Gastrocnemius medialis (tissue), 4 donors: Measurements from ENCODE around the gene MTREX. TPM values are rescaled to one million over a fixed set of nuclear protein-coding genes. Genes with fewer than 3 reads are reported as not detected.

Experiments used
- ATAC-seq, 2 donors: fragments of 150-250 bp; one replicate each; pipeline ENCODE4 v1.9.1; 2016
- DNase-seq, 2 donors: peaks; one replicate each; pipeline ENCODE4 v3.0.0-alpha.2; 2019
- H3K27ac ChIP-seq, 4 donors: fragments of 200-600 bp; sonication (generic); 1 replicate in 1 of 4; 2 replicates in 3 of 4; pipeline ENCODE4 v1.5.1; 2016 to 2018; ENCODE audit warnings: mild to moderate bottlenecking in 2 of 4, moderate library complexity in 1 of 4
- H3K27me3 ChIP-seq, 3 donors: fragments of 200-600 bp; sonication (generic) in 2 of 3; 1 replicate in 1 of 3; 2 replicates in 2 of 3; pipeline versions ENCODE4 v1.5.1 to v1.6.0; 2016 to 2019; ENCODE audit warnings: mild to moderate bottlenecking in 1 of 3, moderate library complexity in 1 of 3
- H3K36me3 ChIP-seq, 2 donors: fragments of 200-600 bp; sonication (generic) in 1 of 2; one replicate each; pipeline ENCODE4 v1.5.1; 2017 to 2018
- H3K4me1 ChIP-seq, 2 donors: fragments of 200-600 bp; sonication (generic) in 1 of 2; one replicate each; pipeline ENCODE4 v1.5.1; 2016 to 2017; ENCODE audit warnings: mild to moderate bottlenecking in 2 of 2
- H3K4me3 ChIP-seq, 4 donors: fragments of 200-600 bp; sonication (generic) in 3 of 4; 1 replicate in 1 of 4; 2 replicates in 3 of 4; pipeline ENCODE4 v1.5.1; 2016 to 2019; ENCODE audit warnings: mild to moderate bottlenecking in 2 of 4
- H3K9me3 ChIP-seq, 3 donors: fragments of 200-600 bp; sonication (generic) in 2 of 3; 1 replicate in 1 of 3; 2 replicates in 2 of 3; pipeline ENCODE4 v1.5.1; 2016 to 2019
- POLR2A ChIP-seq, 2 donors: fragments of 450-650 bp; IDR thresholded peaks; one replicate each; pipeline ENCODE4 v1.6.1; 2017; ENCODE audit warnings: antibody characterized with exemption in 2 of 2, mild to moderate bottlenecking in 2 of 2, moderate library complexity in 2 of 2
- in situ Hi-C, 4 donors: fragments of 200-750 bp; cut with MboI; loops; one replicate each; pipeline versions ENCODE4 v1.15.0 to v1.8.0; 2017; ENCODE audit warnings: low sequenced_read_pairs in 4 of 4
- intact Hi-C: fragments of 100-400 bp; cut with DNase I; formaldehyde crosslinking; loops from one replicate; pipeline ENCODE4 v1.15.1; 2023; ENCODE audit warnings: low total_unique reads
- total RNA-seq, 4 donors: library from RNA; depleted of rRNA; stranded (reverse); fragments of >200 nt; gene quantifications; one replicate each; pipeline versions ENCODE4 v1.1.0 to v1.2.3, GENCODE V29; 2016
- TF ChIP-seq, protein P1 (sequence below), 5 experiments: fragments of 450-650 bp in 3 of 5; fragments of 200-600 bp in 2 of 5; sonication (generic) in 2 of 5; IDR thresholded peaks in 4 of 5; conservative IDR thresholded peaks in 1 of 5; 1 replicate in 4 of 5; 2 replicates in 1 of 5; pipeline ENCODE4 v1.5.1; 2016 to 2019; ENCODE audit warnings: antibody characterized with exemption in 5 of 5, mild to moderate bottlenecking in 3 of 5, moderate library complexity in 3 of 5

MTREX gene
- total RNA-seq, 4 donors from 2014 or later: 92.4 to 124 (median 109) TPM

- in situ Hi-C loops (loop anchor here in 2 of 4 donors (25.0 kb wide), 1 partner anchor 354 kb away; no protein-coding TSS in a partner anchor), intact Hi-C loops (no loop called here)
- no peak for ATAC-seq
- TF ChIP-seq, protein P1, sequence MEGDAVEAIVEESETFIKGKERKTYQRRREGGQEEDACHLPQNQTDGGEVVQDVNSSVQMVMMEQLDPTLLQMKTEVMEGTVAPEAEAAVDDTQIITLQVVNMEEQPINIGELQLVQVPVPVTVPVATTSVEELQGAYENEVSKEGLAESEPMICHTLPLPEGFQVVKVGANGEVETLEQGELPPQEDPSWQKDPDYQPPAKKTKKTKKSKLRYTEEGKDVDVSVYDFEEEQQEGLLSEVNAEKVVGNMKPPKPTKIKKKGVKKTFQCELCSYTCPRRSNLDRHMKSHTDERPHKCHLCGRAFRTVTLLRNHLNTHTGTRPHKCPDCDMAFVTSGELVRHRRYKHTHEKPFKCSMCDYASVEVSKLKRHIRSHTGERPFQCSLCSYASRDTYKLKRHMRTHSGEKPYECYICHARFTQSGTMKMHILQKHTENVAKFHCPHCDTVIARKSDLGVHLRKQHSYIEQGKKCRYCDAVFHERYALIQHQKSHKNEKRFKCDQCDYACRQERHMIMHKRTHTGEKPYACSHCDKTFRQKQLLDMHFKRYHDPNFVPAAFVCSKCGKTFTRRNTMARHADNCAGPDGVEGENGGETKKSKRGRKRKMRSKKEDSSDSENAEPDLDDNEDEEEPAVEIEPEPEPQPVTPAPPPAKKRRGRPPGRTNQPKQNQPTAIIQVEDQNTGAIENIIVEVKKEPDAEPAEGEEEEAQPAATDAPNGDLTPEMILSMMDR (IDR thresholded peaks at IDR 0.05 in 4 of 5, conservative IDR thresholded peaks at IDR 0.05 in 1 of 5): no peak
- no peak for TF ChIP-seq POLR2A (IDR thresholded peaks at IDR 0.05)
- Histone ChIP-seq H3K27me3 (no peaks in the 10 kb centered on the region), H3K9me3 (no peaks in the 10 kb centered on the region), H3K27ac (no peak overlapping the region), H3K4me3 (no peak overlapping the region), H3K36me3 (peaks cover 4 to 32% of the 10 kb centered on the region in 2 donors), H3K4me1 (no peaks in the 10 kb centered on the region)
- no peak for DNase-seq
Measured at GRCh38 chr5:55333017-55333416, 25.2 kb downstream of the MTREX start.

- peaks cover 0 to 1% of the 10 kb centered on the region in 2 donors for H3K4me1 ChIP-seq
- intact Hi-C loops: no loop called here
- in situ Hi-C loops: loop anchor here in 2 of 4 donors (25.0 kb wide), 1 partner anchor 353 kb away; no protein-coding TSS in a partner anchor
- TF ChIP-seq, protein P1 (IDR thresholded peaks at IDR 0.05 in 4 of 5, conservative IDR thresholded peaks at IDR 0.05 in 1 of 5): no peak
- no peak for TF ChIP-seq POLR2A (IDR thresholded peaks at IDR 0.05)
- no peak overlapping the region for H3K27ac ChIP-seq
- H3K9me3 ChIP-seq: no peaks in the 10 kb centered on the region
- DNase-seq (no peak), ATAC-seq (no peak)
- peaks cover 0 to 24% of the 10 kb centered on the region in 2 donors for H3K36me3 ChIP-seq
- no peaks in the 10 kb centered on the region for H3K27me3 ChIP-seq
- no peak overlapping the region for H3K4me3 ChIP-seq
Measured at GRCh38 chr5:55333811-55334210, 26.0 kb downstream of the MTREX start.

GRCh38 chr5:55338092-55338613 is 30.4 kb downstream of the MTREX start:
- Histone ChIP-seq H3K9me3 (no peaks in the 10 kb centered on the region), H3K27me3 (no peaks in the 10 kb centered on the region), H3K27ac (no peak overlapping the region), H3K4me1 (peaks cover 0 to 3% of the 10 kb centered on the region in 2 donors), H3K4me3 (no peak overlapping the region), H3K36me3 (peaks cover 0 to 13% of the 10 kb centered on the region in 2 donors)
- in situ Hi-C loops (loop anchor here in 2 of 4 donors (25.0 kb wide), 1 partner anchor 349 kb away; no protein-coding TSS in a partner anchor), intact Hi-C loops (no loop called here)
- TF ChIP-seq, protein P1 (IDR thresholded peaks at IDR 0.05 in 4 of 5, conservative IDR thresholded peaks at IDR 0.05 in 1 of 5): no peak
- TF ChIP-seq POLR2A (IDR thresholded peaks at IDR 0.05): no peak
- no peak for ATAC-seq
- no peak for DNase-seq

- peaks cover 0 to 9% of the 10 kb centered on the region in 2 donors for H3K36me3 ChIP-seq
- H3K27ac ChIP-seq: no peak overlapping the region
- no peak for TF ChIP-seq POLR2A (IDR thresholded peaks at IDR 0.05)
- TF ChIP-seq, protein P1 (IDR thresholded peaks at IDR 0.05 in 4 of 5, conservative IDR thresholded peaks at IDR 0.05 in 1 of 5): no peak
Measured at GRCh38 chr5:55338810-55339243, 31.0 kb downstream of the MTREX start.

More at GRCh38 chr5:55338810-55339243, 31.0 kb downstream of the MTREX start:
- in situ Hi-C loops: loop anchor here in 2 of 4 donors (25.0 kb wide), 1 partner anchor 348 kb away; no protein-coding TSS in a partner anchor
- intact Hi-C loops: no loop called here
- Histone ChIP-seq H3K4me3 (no peak overlapping the region), H3K4me1 (peaks cover 0 to 3% of the 10 kb centered on the region in 2 donors), H3K9me3 (no peaks in the 10 kb centered on the region), H3K27me3 (no peaks in the 10 kb centered on the region)
- DNase-seq: no peak
- ATAC-seq: no peak
